RWPE2 (cell line): Measurements from ENCODE around the gene KIF16B.
"Not testable (repeated sequence)": the region's sequence is repeated elsewhere in the genome, so short reads cannot be mapped to it uniquely, and the experiment has no call there.

Source experiments
- ATAC-seq: fragments of 200-7000 bp; cut with Tn5 transposase; 3 replicates; pipeline ENCODE4 v1.9.1; 2021; ENCODE audit warnings: low read depth
- DNase-seq: peaks from one replicate; pipeline ENCODE4 v3.0.0-alpha.2; 2020; ENCODE audit warnings: low spot score
- H3K27ac ChIP-seq: fragments of 450-650 bp; 2 replicates; pipeline ENCODE4 v1.5.1; 2017; ENCODE audit warnings: mild to moderate bottlenecking; ENCODE audit not compliant: poor library complexity, severe bottlenecking
- H3K27me3 ChIP-seq: fragments of 250-450 bp; sonication (Bioruptor Pico); 2 replicates; pipeline ENCODE4 v1.5.1; 2021; ENCODE audit warnings: mild to moderate bottlenecking, moderate library complexity; ENCODE audit not compliant: insufficient read depth, poor library complexity, severe bottlenecking
- H3K36me3 ChIP-seq: fragments of 250-450 bp; sonication (Bioruptor Pico); 2 replicates; pipeline ENCODE4 v1.5.1; 2020; ENCODE audit warnings: low read depth, mild to moderate bottlenecking, moderate library complexity
- H3K4me1 ChIP-seq: fragments of 250-450 bp; sonication (Bioruptor Pico); 2 replicates; pipeline ENCODE4 v1.5.1; 2021; ENCODE audit warnings: mild to moderate bottlenecking, moderate library complexity; ENCODE audit not compliant: insufficient read depth, poor library complexity, severe bottlenecking
- H3K4me3 ChIP-seq: fragments of 250-450 bp; sonication (Bioruptor Pico); 2 replicates; pipeline ENCODE4 v1.5.1; 2021; ENCODE audit warnings: mild to moderate bottlenecking, moderate library complexity; ENCODE audit not compliant: severe bottlenecking
- H3K9me3 ChIP-seq: fragments of 250-450 bp; sonication (Bioruptor Pico); 2 replicates; pipeline ENCODE4 v1.5.1; 2021; ENCODE audit warnings: mild to moderate bottlenecking, moderate library complexity; ENCODE audit not compliant: severe bottlenecking
- TF ChIP-seq, protein P1 (sequence below): fragments of 450-650 bp; IDR thresholded peaks from one replicate; pipeline ENCODE4 v1.5.1; 2017; ENCODE audit warnings: mild to moderate bottlenecking, moderate library complexity; ENCODE audit not compliant: poor library complexity, severe bottlenecking

KIF16B gene

DNA sequence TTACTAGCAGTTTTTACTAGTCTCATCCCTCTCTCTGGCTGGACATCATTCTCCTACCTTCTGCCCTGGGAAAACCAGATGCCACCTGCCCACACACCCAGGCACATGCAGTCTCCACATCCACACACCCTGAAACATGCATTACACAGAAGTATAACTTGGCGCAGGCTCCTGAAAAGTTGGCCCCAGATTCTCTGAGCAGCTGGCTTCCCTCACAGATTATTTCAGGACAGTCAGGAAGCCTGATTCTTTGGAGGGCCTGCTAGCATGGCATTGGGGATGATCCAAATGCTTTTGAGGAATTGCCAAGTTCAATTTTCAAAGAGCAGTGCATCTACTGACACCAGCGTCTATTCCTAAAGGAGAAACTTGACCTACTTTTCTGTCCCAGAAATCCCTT is 27.8 kb upstream of the KIF16B start:
- TF ChIP-seq, protein P1, sequence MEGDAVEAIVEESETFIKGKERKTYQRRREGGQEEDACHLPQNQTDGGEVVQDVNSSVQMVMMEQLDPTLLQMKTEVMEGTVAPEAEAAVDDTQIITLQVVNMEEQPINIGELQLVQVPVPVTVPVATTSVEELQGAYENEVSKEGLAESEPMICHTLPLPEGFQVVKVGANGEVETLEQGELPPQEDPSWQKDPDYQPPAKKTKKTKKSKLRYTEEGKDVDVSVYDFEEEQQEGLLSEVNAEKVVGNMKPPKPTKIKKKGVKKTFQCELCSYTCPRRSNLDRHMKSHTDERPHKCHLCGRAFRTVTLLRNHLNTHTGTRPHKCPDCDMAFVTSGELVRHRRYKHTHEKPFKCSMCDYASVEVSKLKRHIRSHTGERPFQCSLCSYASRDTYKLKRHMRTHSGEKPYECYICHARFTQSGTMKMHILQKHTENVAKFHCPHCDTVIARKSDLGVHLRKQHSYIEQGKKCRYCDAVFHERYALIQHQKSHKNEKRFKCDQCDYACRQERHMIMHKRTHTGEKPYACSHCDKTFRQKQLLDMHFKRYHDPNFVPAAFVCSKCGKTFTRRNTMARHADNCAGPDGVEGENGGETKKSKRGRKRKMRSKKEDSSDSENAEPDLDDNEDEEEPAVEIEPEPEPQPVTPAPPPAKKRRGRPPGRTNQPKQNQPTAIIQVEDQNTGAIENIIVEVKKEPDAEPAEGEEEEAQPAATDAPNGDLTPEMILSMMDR = no peak
- Histone ChIP-seq H3K36me3 (no peaks in the 10 kb centered on the region), H3K27ac (no peak overlapping the region), H3K4me3 (no peak overlapping the region), H3K4me1 (no peaks in the 10 kb centered on the region), H3K27me3 (no peaks in the 10 kb centered on the region), H3K9me3 (no peaks in the 10 kb centered on the region)
- DNase-seq (no peak), ATAC-seq (no peak)

DNA sequence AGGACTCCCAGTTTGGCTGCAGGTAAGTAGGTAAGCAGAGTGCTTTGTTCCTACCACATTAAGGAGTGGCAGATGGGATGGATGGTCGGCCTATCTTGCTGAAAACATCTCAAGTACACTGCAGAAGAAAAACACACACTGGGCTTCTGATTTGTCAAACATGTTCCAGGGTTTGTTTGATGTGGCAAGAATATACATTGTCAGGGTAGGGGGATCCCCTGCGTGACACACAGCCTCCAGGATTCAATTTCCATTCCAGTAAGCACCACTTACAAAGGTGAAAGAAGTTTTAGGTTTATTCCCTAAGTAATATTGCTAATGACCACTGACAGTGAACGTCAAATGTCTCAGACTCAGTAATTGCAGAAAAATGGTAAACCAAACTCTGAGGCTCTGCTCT is 26.0 kb upstream of the KIF16B start:
- H3K4me3 ChIP-seq = no peak overlapping the region
- no peak overlapping the region for H3K27ac ChIP-seq
- H3K9me3 ChIP-seq = no peaks in the 10 kb centered on the region
- no peaks in the 10 kb centered on the region for H3K36me3 ChIP-seq
- no peaks in the 10 kb centered on the region for H3K4me1 ChIP-seq
- peaks cover 6% of the 10 kb centered on the region for H3K27me3 ChIP-seq
- DNase-seq (no peak), ATAC-seq (no peak)
- TF ChIP-seq, protein P1 = no peak

DNA sequence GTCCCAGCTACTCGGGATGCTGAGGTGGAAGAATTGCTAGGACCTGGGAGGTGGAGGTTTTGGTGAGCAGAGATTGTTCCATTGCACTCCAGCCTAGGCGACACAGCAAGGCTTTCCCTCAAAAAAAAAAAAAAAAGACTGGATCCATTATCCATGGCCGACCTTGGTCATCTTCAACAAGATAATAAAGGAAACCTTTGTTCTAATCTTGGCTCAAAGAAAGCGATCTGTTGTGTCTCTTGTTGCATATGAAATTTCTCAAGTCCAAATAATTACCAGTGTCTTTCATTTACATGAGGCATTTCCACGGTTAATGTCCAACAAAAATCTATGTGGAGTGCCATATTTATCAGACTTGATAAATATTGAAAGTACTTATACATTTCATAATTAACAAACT is 23.7 kb upstream of the KIF16B start:
- TF ChIP-seq, protein P1 = no peak
- H3K4me3 ChIP-seq = no peak overlapping the region
- H3K27me3 ChIP-seq = peaks cover 16% of the 10 kb centered on the region
- H3K4me1 ChIP-seq = no peaks in the 10 kb centered on the region
- H3K27ac ChIP-seq = no peak overlapping the region
- H3K36me3 ChIP-seq = no peaks in the 10 kb centered on the region
- no peaks in the 10 kb centered on the region for H3K9me3 ChIP-seq
- no peak for ATAC-seq
- no peak for DNase-seq

DNA sequence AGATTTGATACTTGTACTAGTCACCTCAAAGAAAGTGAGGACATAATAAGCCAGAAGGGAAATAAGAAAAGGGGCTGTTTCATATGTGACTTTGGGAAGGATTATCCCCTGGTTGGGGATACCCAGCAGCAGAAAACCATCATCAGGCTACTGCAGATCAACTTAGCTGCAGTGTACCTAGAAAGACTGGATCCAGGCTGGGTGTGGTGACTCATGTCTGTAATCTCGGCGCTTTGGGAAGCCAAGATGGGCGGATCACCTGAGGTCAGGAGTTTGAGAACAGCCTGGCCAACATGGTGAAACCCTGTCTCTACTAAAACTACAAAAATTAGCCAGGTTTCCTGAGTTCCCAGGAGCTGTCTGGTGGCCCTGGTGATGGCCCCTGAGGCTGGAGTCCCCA is 23.2 kb upstream of the KIF16B start:
- not testable (repeated sequence) for H3K9me3 ChIP-seq, H3K36me3 ChIP-seq, H3K4me3 ChIP-seq, H3K27ac ChIP-seq, H3K4me1 ChIP-seq, DNase-seq
- peak; percentile 51; the same call in 1 of the 3 replicates for ATAC-seq
- peaks cover 16% of the 10 kb centered on the region for H3K27me3 ChIP-seq

DNA sequence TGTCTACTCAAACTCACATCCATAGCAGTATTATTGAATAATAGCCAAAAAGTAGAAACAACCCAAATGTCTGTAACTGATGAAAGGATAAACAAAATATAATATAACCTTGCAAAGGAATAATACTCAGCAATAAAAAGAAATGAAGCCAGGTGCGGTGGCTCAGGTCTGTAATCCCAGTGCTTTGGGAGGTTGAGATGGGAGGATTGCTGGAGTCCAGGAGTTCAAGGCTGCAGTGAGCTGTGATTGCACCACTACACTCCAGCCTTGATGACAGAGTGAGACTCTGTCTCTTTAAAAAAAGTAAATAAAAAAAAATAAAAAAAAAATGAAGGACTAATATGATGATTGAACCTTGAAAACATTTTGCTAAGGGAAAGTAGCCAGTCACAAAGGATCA is 22.1 kb upstream of the KIF16B start:
- DNase-seq = no peak
- H3K4me1 ChIP-seq = no peaks in the 10 kb centered on the region
- TF ChIP-seq, protein P1 = no peak
- H3K4me3 ChIP-seq = no peak overlapping the region
- H3K27ac ChIP-seq = no peak overlapping the region
- H3K9me3 ChIP-seq = no peaks in the 10 kb centered on the region
- H3K27me3 ChIP-seq = peaks cover 16% of the 10 kb centered on the region
- no peak for ATAC-seq
- no peaks in the 10 kb centered on the region for H3K36me3 ChIP-seq
